B cell (primary cell): ENCODE results near the gene HOXB6. TPM values are rescaled to one million over a fixed set of nuclear protein-coding genes. Genes with fewer than 3 reads are reported as not detected.
A peak's percentile ranks its signal among the peaks of the same experiment; 100 is the strongest.

Experiments
- ATAC-seq: fragments of 200-7000 bp; cut with Tn5 transposase; one replicate; pipeline ENCODE4 v1.10.0; 2021; ENCODE audit warnings: low read depth, mild to moderate bottlenecking, moderate number of reproducible peaks, moderate library complexity
- CTCF ChIA-PET: fragments of 350-600 bp; sonication (Branson Sonifier 250); formaldehyde crosslinking; loops from one replicate; lab custom pipeline; 2021; ENCODE audit warnings: antibody characterized with exemption, inconsistent platforms; lab: Charles Lee
- POLR2A ChIA-PET: fragments of 350-600 bp; sonication (Branson Sonifier 250); formaldehyde crosslinking; loops from one replicate; lab custom pipeline; 2021; ENCODE audit warnings: antibody characterized with exemption; lab: Charles Lee
- DNase-seq: peaks from one replicate; pipeline ENCODE4 v3.0.0; 2013
- H2AFZ ChIP-seq: 2 replicates; pipeline ENCODE4 v1.6.1; 2012; ENCODE audit warnings: mild to moderate bottlenecking, low read depth, low read length; ENCODE audit not compliant: insufficient read depth, poor library complexity, severe bottlenecking
- H3K27ac ChIP-seq, 2 donors: 1 replicate in 1 of 2; 2 replicates in 1 of 2; pipeline ENCODE4 v1.5.1; 2012 to 2013; ENCODE audit warnings: low read length in 2 of 2, mild to moderate bottlenecking in 2 of 2, moderate library complexity in 1 of 2
- H3K27me3 ChIP-seq, 4 experiments: fragments of 200-600 bp in 1 of 4; sonication (generic) in 1 of 4; replicated peaks in 1 of 4; 1 replicate in 2 of 4; 2 replicates in 2 of 4; pipeline versions ENCODE4 v1.6.1 to v1.7.0; 2013 to 2016; ENCODE audit warnings: low read length in 3 of 4, mild to moderate bottlenecking in 2 of 4, mixed read lengths in 1 of 4, moderate library complexity in 1 of 4; ENCODE audit not compliant: insufficient read depth in 4 of 4, control insufficient read depth in 3 of 4; ENCODE audit errors: control extremely low read depth in 1 of 4
- H3K36me3 ChIP-seq, 2 experiments: replicated peaks in 1 of 2; 1 replicate in 1 of 2; 2 replicates in 1 of 2; pipeline versions ENCODE4 v1.6.1 to v1.7.1; 2013; ENCODE audit warnings: low read length in 1 of 2; ENCODE audit not compliant: insufficient read depth in 2 of 2, control insufficient read depth in 1 of 2; ENCODE audit errors: control extremely low read depth in 1 of 2, extremely low read depth in 1 of 2
- H3K4me1 ChIP-seq, 2 donors: fragments of 200-600 bp in 1 of 2; sonication (generic) in 1 of 2; 1 replicate in 1 of 2; 2 replicates in 1 of 2; pipeline versions ENCODE4 v1.5.1 to v1.6.1; 2013 to 2017; ENCODE audit warnings: low read length in 2 of 2; ENCODE audit not compliant: control insufficient read depth in 2 of 2, insufficient read depth in 2 of 2
- H3K4me2 ChIP-seq: replicated peaks from 2 replicates; pipeline ENCODE3; 2012; ENCODE audit warnings: mild to moderate bottlenecking, low read depth, low read length; ENCODE audit not compliant: poor library complexity, severe bottlenecking
- H3K4me3 ChIP-seq, 5 experiments: fragments of 200-600 bp in 1 of 5; sonication (generic) in 1 of 5; 1 replicate in 3 of 5; 2 replicates in 2 of 5; pipeline versions ENCODE4 v1.5.1 to v1.7.0; 2011 to 2016; ENCODE audit warnings: low read length in 4 of 5, mild to moderate bottlenecking in 4 of 5, low read depth in 2 of 5, control low read depth in 1 of 5, moderate library complexity in 1 of 5; ENCODE audit not compliant: insufficient read depth in 1 of 5; ENCODE audit errors: control extremely low read depth in 1 of 5, extremely low read depth in 1 of 5
- H3K79me2 ChIP-seq: fragments of 200-600 bp; sonication (generic); one replicate; pipeline ENCODE4 v1.6.0; 2016; ENCODE audit warnings: low read length; ENCODE audit not compliant: control insufficient read depth, insufficient read depth
- H3K9ac ChIP-seq: fragments of 200-600 bp; sonication (generic); 2 replicates; pipeline ENCODE4 v1.6.1; 2017; ENCODE audit warnings: mild to moderate bottlenecking, low read length, moderate library complexity
- H3K9me3 ChIP-seq, 3 donors: one replicate each; pipeline versions ENCODE4 v1.6.1 to v1.7.1; 2013; ENCODE audit warnings: low read length in 2 of 3; ENCODE audit not compliant: control insufficient read depth in 2 of 3, insufficient read depth in 1 of 3; ENCODE audit errors: control extremely low read depth in 1 of 3
- H4K20me1 ChIP-seq: 2 replicates; pipeline ENCODE4 v1.6.0; 2012; ENCODE audit warnings: mild to moderate bottlenecking, low read length; ENCODE audit not compliant: insufficient read depth, control insufficient read depth, poor library complexity, severe bottlenecking
- H3K27ac Mint-ChIP-seq: one replicate; pipeline ENCODE4 v1.8.0; 2021; ENCODE audit warnings: mixed read lengths
- H3K27me3 Mint-ChIP-seq: one replicate; pipeline ENCODE4 v1.8.0; 2021; ENCODE audit warnings: mixed read lengths
- H3K4me1 Mint-ChIP-seq: one replicate; pipeline ENCODE4 v1.8.0; 2021; ENCODE audit warnings: mixed read lengths
- H3K4me3 Mint-ChIP-seq: one replicate; pipeline ENCODE4 v1.8.0; 2021; ENCODE audit warnings: mixed read lengths
- H3K9me3 Mint-ChIP-seq: one replicate; pipeline ENCODE4 v1.8.0; 2022; ENCODE audit warnings: mixed read lengths; ENCODE audit not compliant: insufficient read depth
- CTCF ChIP-seq: fragments of 200-600 bp; IDR thresholded peaks from one replicate; pipeline ENCODE4 v1.8.0; 2022; ENCODE audit warnings: antibody characterized with exemption, mild to moderate bottlenecking
- EZH2 ChIP-seq: IDR thresholded peaks from 2 replicates; pipeline ENCODE4 v1.6.1; 2012; ENCODE audit warnings: borderline replicate concordance, low read depth, mild to moderate bottlenecking, moderate library complexity, low read length; ENCODE audit not compliant: insufficient read depth, poor library complexity, severe bottlenecking
- WGBS: methylation state at CpG from one replicate; pipeline ENCODE4 v1.1.5; 2013; ENCODE audit warnings: missing lambda C conversion rate; ENCODE audit not compliant: insufficient coverage; 5-methylcytosine and 5-hydroxymethylcytosine counted together
- intact Hi-C: fragments of 100-400 bp; cut with micrococcal nuclease; formaldehyde crosslinking; loops from one replicate; pipeline ENCODE4 v1.10.0; 2022
- polyA plus RNA-seq: library from polyadenylated mRNA; depleted of rRNA; stranded (reverse); fragments of >200 nt; gene quantifications from 2 replicates; pipeline ENCODE4 v1.2.3, GENCODE V29; 2012
- total RNA-seq, 2 donors: library from RNA; stranded (reverse); fragments of 120-200 nt in 1 of 2; gene quantifications; 1 replicate in 1 of 2; 2 replicates in 1 of 2; pipeline versions ENCODE4 v1.2.3 to v1.2.4, GENCODE V29; 2013 to 2022

The HOXB6 gene
- total and polyA plus RNA-seq, 2 donors (not counting 1 experiment from before 2014, with no cell fraction given) = 0.10 TPM; not detected in 1

GRCh38 chr17:48613862-48614694, 9.3 kb upstream of the HOXB6 start:
- peaks cover 51% of the 10 kb centered on the region for H3K4me1 Mint-ChIP-seq

More at GRCh38 chr17:48613862-48614694, 9.3 kb upstream of the HOXB6 start:
- Histone ChIP-seq H3K4me2 (peak overlapping the region; percentile 100), H2AFZ (peak overlapping the region; percentile 9), H3K9ac (peak overlapping the region; percentile 22), H3K36me3 (no peaks in the 10 kb centered on the region), H3K9me3 (peaks cover 0 to 41% (median 0%) of the 10 kb centered on the region in 3 donors), H3K79me2 (no peaks in the 10 kb centered on the region), H3K27me3 (peaks cover 0 to 95% (median 68%) of the 10 kb centered on the region in 4 experiments), H3K4me1 (peaks cover 69 to 90% of the 10 kb centered on the region in 2 donors), H4K20me1 (no peaks in the 10 kb centered on the region), H3K4me3 (peak overlapping the region in 2 of 5 experiments; percentile 8 to 12), H3K27ac (no peak overlapping the region)
- H3K27ac Mint-ChIP-seq = peak overlapping the region; percentile 46
- TF ChIP-seq CTCF (no peak), EZH2 (peak; percentile 90)
- H3K9me3 Mint-ChIP-seq = no peaks in the 10 kb centered on the region
- H3K4me3 Mint-ChIP-seq = peak overlapping the region; percentile 89
- peaks cover 72% of the 10 kb centered on the region for H3K27me3 Mint-ChIP-seq
- WGBS = 4% methylated on average over 50 of the region's 55 CpGs
- ChIA-PET CTCF (interaction anchor here (0.9 to 2.1 kb wide), 9 partner anchors 8 to 497 kb away, joined by 3 to 11 read pairs (median 4); no protein-coding TSS in a partner anchor), POLR2A (no interaction called here)
- no peak for ATAC-seq
- intact Hi-C loops = loop anchor here (5.0 kb wide), 1 partner anchor 37 kb away; the partner anchor contains the start of gene HOXB4
- DNase-seq = peak; percentile 74
